A673 (cell line): ENCODE results near the gene ERI3. TPM values are rescaled to one million over a fixed set of nuclear protein-coding genes. Genes with fewer than 3 reads are reported as not detected.
A peak's percentile ranks its signal among the peaks of the same experiment; 100 is the strongest.

Source experiments
- BruUV-seq: library from RNA; stranded (reverse); fragments of 400-500 nt; replicated peaks from 2 replicates; lab custom pipeline; 2021; lab: Mats Ljungman, UMichigan
- CTCF ChIA-PET: fragments of 300-600 bp; sonication (Branson Sonifier 250); formaldehyde crosslinking; loops from one replicate; lab custom pipeline; 2022; ENCODE audit warnings: antibody characterized with exemption; lab: Charles Lee
- POLR2A ChIA-PET: fragments of 300-600 bp; sonication (Branson Sonifier 250); formaldehyde crosslinking; loops from one replicate; lab custom pipeline; 2022; ENCODE audit warnings: antibody characterized with exemption; ENCODE audit not compliant: low non-redundant PET; lab: Charles Lee
- DNase-seq: peaks from one replicate; pipeline ENCODE4 v3.0.0-alpha.2; 2015; ENCODE audit warnings: low spot score
- H3K27ac ChIP-seq: fragments of 200-600 bp; sonication (generic); 2 replicates; pipeline ENCODE4 v1.5.1; 2016; ENCODE audit warnings: mixed run types, low read depth, mild to moderate bottlenecking, mixed read lengths, antibody characterized with exemption, low read length; ENCODE audit not compliant: poor library complexity, severe bottlenecking
- H3K27me3 ChIP-seq: fragments of 200-600 bp; sonication (generic); replicated peaks from 2 replicates; pipeline ENCODE4 v1.6.1; 2017; ENCODE audit warnings: mixed run types, low read depth, mild to moderate bottlenecking, mixed read lengths, antibody characterized with exemption, low read length; ENCODE audit not compliant: insufficient read depth, poor library complexity
- H3K36me3 ChIP-seq: fragments of 200-600 bp; sonication (generic); 2 replicates; pipeline ENCODE4 v1.6.1; 2016; ENCODE audit warnings: mixed run types, mild to moderate bottlenecking, mixed read lengths, antibody characterized with exemption, low read length; ENCODE audit not compliant: insufficient read depth, poor library complexity, severe bottlenecking
- H3K4me1 ChIP-seq: fragments of 200-600 bp; sonication (generic); 2 replicates; pipeline ENCODE4 v1.6.1; 2017; ENCODE audit warnings: mixed run types, mild to moderate bottlenecking, mixed read lengths, antibody characterized with exemption, low read length; ENCODE audit not compliant: insufficient read depth, poor library complexity, severe bottlenecking
- H3K4me3 ChIP-seq: fragments of 200-600 bp; sonication (generic); 2 replicates; pipeline ENCODE4 v1.5.1; 2016; ENCODE audit warnings: low read depth, mixed run types, mild to moderate bottlenecking, mixed read lengths, low read length; ENCODE audit not compliant: poor library complexity, severe bottlenecking
- H3K9me3 ChIP-seq: fragments of 200-600 bp; sonication (generic); 2 replicates; pipeline ENCODE4 v1.6.1; 2016; ENCODE audit warnings: mixed run types, low read depth, mild to moderate bottlenecking, mixed read lengths, antibody characterized with exemption, low read length; ENCODE audit not compliant: poor library complexity, severe bottlenecking
- EZH2 ChIP-seq: fragments of 200-600 bp; sonication (generic); IDR thresholded peaks from 2 replicates; pipeline ENCODE4 v1.6.1; 2017; ENCODE audit warnings: borderline replicate concordance, low read depth, mild to moderate bottlenecking, mixed read lengths, antibody characterized with exemption, low read length; ENCODE audit not compliant: poor library complexity, severe bottlenecking
- intact Hi-C: fragments of 100-400 bp; cut with micrococcal nuclease; formaldehyde crosslinking; loops from one replicate; pipeline ENCODE4 v1.10.0; 2022; ENCODE audit not compliant: unreplicated experiment
- total RNA-seq: library from RNA; stranded (reverse); gene quantifications from 2 replicates; pipeline ENCODE4 v1.2.3, GENCODE V29; 2021
- TF ChIP-seq, protein P1 (sequence below): fragments of 300-800, 200-600 bp; sonication (generic); conservative IDR thresholded peaks from 2 replicates; pipeline ENCODE4 v1.5.1; 2017; ENCODE audit warnings: low read depth, mild to moderate bottlenecking, antibody characterized with exemption, low read length, moderate library complexity, mixed read lengths

The ERI3 gene
- total RNA-seq, 1 experiment from 2014 or later: 97.9 TPM

DNA sequence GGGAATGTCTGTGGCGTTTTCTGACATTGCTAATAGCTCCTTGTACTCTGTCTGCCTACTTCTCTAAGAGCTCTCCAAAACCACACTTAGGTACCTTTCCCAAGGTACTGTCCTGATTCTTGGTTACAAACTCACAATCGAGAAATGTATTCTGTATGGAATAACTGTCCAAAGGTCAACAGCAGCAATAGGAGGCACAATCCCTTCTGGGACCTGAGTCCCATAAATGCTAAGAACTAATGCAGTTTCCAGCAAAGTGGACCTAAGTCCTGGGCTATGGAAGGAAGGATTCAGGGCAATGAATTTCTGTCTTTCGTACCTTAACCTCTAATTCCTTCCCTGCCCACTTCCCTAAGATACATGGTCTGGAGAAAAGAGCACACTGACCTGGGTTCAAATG, 82.1 kb downstream of the ERI3 start:
- no peak for DNase-seq
- CTCF ChIA-PET: no interaction called here
- Histone ChIP-seq H3K9me3 (no peaks in the 10 kb centered on the region), H3K27me3 (no peaks in the 10 kb centered on the region), H3K4me3 (no peak overlapping the region), H3K36me3 (no peaks in the 10 kb centered on the region), H3K27ac (peak overlapping the region; percentile 9), H3K4me1 (peaks cover 21% of the 10 kb centered on the region)
- POLR2A ChIA-PET: no interaction called here
- TF ChIP-seq, protein P1, sequence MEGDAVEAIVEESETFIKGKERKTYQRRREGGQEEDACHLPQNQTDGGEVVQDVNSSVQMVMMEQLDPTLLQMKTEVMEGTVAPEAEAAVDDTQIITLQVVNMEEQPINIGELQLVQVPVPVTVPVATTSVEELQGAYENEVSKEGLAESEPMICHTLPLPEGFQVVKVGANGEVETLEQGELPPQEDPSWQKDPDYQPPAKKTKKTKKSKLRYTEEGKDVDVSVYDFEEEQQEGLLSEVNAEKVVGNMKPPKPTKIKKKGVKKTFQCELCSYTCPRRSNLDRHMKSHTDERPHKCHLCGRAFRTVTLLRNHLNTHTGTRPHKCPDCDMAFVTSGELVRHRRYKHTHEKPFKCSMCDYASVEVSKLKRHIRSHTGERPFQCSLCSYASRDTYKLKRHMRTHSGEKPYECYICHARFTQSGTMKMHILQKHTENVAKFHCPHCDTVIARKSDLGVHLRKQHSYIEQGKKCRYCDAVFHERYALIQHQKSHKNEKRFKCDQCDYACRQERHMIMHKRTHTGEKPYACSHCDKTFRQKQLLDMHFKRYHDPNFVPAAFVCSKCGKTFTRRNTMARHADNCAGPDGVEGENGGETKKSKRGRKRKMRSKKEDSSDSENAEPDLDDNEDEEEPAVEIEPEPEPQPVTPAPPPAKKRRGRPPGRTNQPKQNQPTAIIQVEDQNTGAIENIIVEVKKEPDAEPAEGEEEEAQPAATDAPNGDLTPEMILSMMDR: no peak
- no peak for TF ChIP-seq EZH2
- no TSS peak for BruUV-seq
- intact Hi-C loops: no loop called here

- no peak for TF ChIP-seq EZH2
- TF ChIP-seq, protein P1: no peak
- H3K27me3 ChIP-seq: no peaks in the 10 kb centered on the region
- intact Hi-C loops: no loop called here
- peaks cover 23% of the 10 kb centered on the region for H3K4me1 ChIP-seq
- no peaks in the 10 kb centered on the region for H3K9me3 ChIP-seq
- H3K36me3 ChIP-seq: no peaks in the 10 kb centered on the region
- CTCF ChIA-PET: interaction anchor here (0.6 kb wide), 1 partner anchor 121 kb away, joined by 3 read pairs; no protein-coding TSS in a partner anchor
- no peak overlapping the region for H3K27ac ChIP-seq
- BruUV-seq: no TSS peak
- POLR2A ChIA-PET: no interaction called here
- no peak overlapping the region for H3K4me3 ChIP-seq
- DNase-seq: no peak
These were observed 83.4 kb downstream of the ERI3 start for GRCh38 chr1:44271646-44272045.

GRCh38 chr1:44270686-44271628, 84.1 kb downstream of the ERI3 start:
- H3K4me1 ChIP-seq: peaks cover 20% of the 10 kb centered on the region
- CTCF ChIA-PET: interaction anchor here (0.6 kb wide), 1 partner anchor 120 kb away, joined by 3 read pairs; no protein-coding TSS in a partner anchor

More at GRCh38 chr1:44270686-44271628, 84.1 kb downstream of the ERI3 start:
- no peak for TF ChIP-seq EZH2
- TF ChIP-seq, protein P1: no peak
- H3K27me3 ChIP-seq: no peaks in the 10 kb centered on the region
- H3K4me3 ChIP-seq: no peak overlapping the region
- BruUV-seq: no TSS peak
- no peak for DNase-seq
- intact Hi-C loops: no loop called here
- POLR2A ChIA-PET: no interaction called here
- H3K9me3 ChIP-seq: no peaks in the 10 kb centered on the region
- H3K36me3 ChIP-seq: no peaks in the 10 kb centered on the region
- no peak overlapping the region for H3K27ac ChIP-seq
